ENCODE results near the gene ZNF790.

ZNF790 gene

GRCh38 chr19:36837906-36838783 is at the start of gene ZNF790:
Gene ZNF790, minus strand, starts transcription at chr19:36838387. Its CDS starts 12,768 bp downstream, at chr19:36825619.
- TF ChIP-seq CTCF (IDR thresholded peaks at IDR 0.05; ENCODE audit: borderline replicate concordance, insufficient read depth, low read depth, low read length) = no peak
- H3K4me3 ChIP-seq (ENCODE audit: low read depth, low read length) = peak within 1 kb of the TSS; percentile 60

- no peak for TF ChIP-seq CTCF (IDR thresholded peaks at IDR 0.05; ENCODE audit: borderline replicate concordance, insufficient read depth, low read depth, low read length)
- no peak overlapping the region for H3K4me3 ChIP-seq (ENCODE audit: low read depth, low read length)
Observed at GRCh38 chr19:36876993-36877938, 39.1 kb upstream of the ZNF790 start.

GRCh38 chr19:36851898-36852297 is 13.7 kb upstream of the ZNF790 start:
- no peak overlapping the region for H3K4me3 ChIP-seq (ENCODE audit: low read depth, low read length)
- TF ChIP-seq CTCF (IDR thresholded peaks at IDR 0.05; ENCODE audit: borderline replicate concordance, insufficient read depth, low read depth, low read length) = no peak

GRCh38 chr19:36850559-36851442 is 12.6 kb upstream of the ZNF790 start, which contains the start of gene ZNF345:
Gene ZNF345, plus strand, starts transcription at chr19:36850876. Its CDS starts 25,955 bp downstream, at chr19:36876831.
- TF ChIP-seq CTCF (IDR thresholded peaks at IDR 0.05; ENCODE audit: borderline replicate concordance, insufficient read depth, low read depth, low read length) = no peak
- peak within 1 kb of the TSS; percentile 80 for H3K4me3 ChIP-seq (ENCODE audit: low read depth, low read length)

GRCh38 chr19:36849701-36850558 is 11.7 kb upstream of the ZNF790 start:
- TF ChIP-seq CTCF (IDR thresholded peaks at IDR 0.05; ENCODE audit: borderline replicate concordance, insufficient read depth, low read depth, low read length) = no peak
- H3K4me3 ChIP-seq (ENCODE audit: low read depth, low read length) = peak overlapping the region; percentile 80
